Effector CD8-positive, alpha-beta T cell (primary cell): ENCODE data around the gene TMEM138.

Experiments used
- DNase-seq: peaks from one replicate; lab custom pipeline; 2025; lab: John Stamatoyannopoulos, UW

The TMEM138 gene

DNA sequence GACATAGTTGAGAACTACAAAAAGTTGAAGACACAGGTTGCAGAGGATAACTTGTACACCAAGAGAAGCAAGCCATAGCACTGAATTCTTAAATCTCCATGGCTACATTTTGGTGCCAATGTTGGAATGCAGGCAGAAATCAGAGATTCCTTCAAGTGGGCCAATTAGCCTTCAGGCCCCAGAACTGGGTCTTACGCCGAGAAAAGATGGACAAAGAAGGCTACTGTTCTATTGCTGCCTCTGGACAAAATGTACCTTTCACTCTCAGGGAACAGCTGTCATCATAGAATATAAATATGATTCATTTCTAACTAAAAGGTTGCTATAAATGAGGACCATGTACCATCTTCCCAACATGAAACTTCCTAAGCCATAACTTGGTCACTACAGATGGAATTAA, 43.9 kb downstream of the TMEM138 start:
- no peak for DNase-seq

DNA sequence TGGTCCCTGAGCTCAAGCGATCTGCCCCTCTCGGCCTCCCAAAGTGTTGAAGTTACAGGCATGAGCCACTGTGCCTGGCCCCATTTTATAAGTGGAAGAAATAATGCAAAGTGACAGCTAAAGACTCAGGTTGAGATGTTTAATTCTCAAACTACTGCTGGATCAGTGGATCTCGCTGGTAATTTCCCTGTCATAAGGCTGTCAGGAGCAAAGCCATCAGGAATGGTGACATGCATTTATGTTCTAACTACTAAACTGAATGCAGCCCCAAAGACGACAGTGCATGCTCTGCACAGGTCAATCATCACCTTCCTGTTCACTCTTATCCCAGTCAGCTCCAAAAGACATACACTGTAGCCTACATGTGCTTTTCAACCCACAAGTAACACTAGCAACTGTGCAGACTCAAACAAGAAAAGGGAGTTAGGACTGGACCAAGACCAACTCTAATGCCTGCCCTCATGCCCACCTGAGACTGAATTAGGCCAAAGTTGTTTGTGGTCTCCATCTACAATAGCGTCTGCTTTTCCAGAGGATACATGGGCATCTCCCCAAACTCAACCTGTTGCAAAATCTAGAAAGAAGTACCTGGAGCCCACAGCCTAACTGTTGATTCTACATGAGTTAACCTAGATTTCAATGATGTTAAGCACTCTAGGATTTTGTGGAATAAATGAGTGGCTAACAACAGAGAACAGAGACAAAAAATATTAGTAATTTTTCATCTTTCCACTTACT, 45.0 kb downstream of the TMEM138 start:
- no peak for DNase-seq

GRCh38 chr11:61411589-61411988, 49.4 kb downstream of the TMEM138 start:
- no peak for DNase-seq

GRCh38 chr11:61413496-61413895, 51.3 kb downstream of the TMEM138 start:
- no peak for DNase-seq

- DNase-seq = no peak
Measured at GRCh38 chr11:61414547-61414946, 52.4 kb downstream of the TMEM138 start.

GRCh38 chr11:61415381-61415780, 53.2 kb downstream of the TMEM138 start:
- DNase-seq = no peak

GRCh38 chr11:61416941-61417340, 54.8 kb downstream of the TMEM138 start:
- no peak for DNase-seq

- DNase-seq = no peak
Measured at GRCh38 chr11:61417670-61418069, 55.5 kb downstream of the TMEM138 start.

DNA sequence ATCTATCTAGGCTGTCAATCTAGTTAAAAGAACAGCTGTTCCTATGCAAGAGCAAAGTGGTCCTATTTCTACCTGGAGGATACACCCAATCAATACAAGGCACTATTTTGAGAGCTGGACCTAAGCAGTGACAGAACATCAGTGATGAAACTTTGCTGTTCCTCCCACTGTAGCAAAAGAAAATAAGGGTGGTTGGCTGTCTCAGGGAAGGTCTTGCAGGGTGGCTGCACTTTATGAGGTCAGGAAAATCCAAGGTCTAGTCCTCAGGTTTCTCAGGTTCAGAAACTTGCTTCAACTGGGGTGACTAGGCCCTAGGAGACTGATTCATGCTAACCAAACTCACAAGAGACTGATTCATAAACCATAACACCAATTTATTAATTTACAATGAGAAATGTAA, 56.0 kb downstream of the TMEM138 start:
- no peak for DNase-seq
